NCI-H510A (cell line): ENCODE measurements around the gene DCC.

Experiments used
- DNase-seq: peaks from one replicate; lab custom pipeline; 2025; lab: John Stamatoyannopoulos, UW

DCC gene

DNA sequence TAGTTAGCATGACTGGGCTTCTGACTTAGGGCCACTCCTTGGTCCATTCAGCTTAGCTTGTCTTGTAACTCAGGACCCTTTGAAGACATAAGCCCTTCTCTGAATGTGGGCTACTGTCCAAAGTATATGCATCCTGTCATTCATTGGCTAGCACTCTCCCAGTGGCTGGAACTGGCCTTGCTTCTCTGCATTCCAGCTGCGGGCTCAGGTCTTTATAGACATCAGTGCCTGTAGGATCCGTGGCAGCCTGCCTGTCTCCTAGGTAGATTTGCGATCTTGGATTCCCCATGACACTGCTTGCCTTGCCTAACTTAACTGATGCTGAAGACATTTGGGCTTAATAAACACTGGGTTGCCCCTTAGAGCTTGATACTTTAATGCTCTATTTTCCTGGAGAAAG, 170.1 kb downstream of the DCC start:
- DNase-seq: no peak

DNA sequence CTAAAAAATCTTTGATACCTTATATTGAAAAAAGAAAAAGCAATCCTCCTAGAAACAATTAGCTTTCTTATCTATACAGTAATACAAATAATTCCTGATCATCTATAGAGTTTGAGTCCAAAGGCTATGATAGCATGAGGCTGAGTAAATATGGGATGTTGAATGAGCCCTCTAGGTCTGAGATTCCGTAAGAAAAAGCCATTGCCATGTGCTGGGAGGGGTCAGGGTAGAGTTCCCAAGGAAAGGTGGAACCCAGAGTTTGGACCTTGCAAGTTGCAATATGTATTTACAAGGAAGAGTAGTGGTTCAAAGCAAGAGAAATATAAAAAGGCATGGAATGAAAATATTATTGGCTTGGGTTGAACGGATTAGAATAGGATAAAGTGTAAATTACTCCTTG, 178.1 kb downstream of the DCC start:
- DNase-seq: no peak

DNA sequence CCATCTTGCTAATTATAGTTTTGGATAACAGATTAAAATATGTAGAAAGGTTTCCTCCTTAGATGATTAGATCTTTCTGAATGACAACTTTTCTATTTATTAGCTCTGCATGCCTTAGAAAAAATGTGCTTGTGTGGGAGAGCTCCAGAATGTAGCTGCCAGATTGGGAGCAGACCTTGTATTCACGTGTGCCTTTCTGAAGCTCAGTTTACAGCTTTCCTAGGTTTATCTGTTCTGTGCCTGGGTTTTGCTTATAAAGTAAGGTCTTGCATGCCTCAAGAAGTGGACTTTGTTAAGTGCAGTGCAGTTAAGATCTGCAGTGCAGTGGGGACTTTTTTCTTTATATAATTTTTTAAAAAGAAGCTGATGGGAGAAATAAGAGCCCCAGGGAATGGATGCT, 179.0 kb downstream of the DCC start:
- no peak for DNase-seq

DNA sequence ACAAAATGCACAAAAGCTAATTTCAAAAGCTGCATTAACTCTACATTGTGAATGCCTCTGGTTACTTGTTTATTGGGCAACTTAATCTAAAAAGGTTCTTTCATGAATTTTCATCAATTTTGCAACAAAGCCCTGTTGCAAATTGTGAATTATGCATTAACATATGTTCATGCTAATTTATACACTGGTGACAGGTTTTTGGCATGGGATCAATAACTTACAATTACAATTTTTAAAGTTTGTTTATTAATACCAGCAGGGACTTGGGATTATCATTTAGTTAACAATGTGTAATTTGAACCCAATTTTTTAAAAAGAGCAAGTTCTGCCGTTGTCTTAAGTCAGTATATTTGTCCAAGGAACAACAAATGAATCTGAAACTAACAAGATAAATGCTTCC, 183.6 kb downstream of the DCC start:
- DNase-seq: no peak

DNA sequence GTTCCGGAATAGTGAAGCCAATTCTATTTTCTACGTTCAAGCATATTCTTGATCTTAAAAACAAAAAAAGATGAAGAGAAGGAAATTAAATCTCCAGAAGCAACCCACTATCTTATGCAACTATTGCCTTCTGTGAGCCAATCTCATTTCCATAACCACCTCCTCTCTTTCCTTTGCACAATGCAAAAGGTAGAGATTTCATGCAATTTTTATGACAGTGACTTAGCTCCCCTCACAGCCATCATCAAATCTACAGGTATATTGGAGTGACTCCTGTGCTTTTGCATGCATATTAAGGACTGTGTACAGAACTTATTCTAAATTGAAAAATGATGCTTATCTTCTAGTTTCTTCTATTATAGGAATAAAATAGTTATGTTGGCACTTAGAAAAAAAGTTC, 191.8 kb downstream of the DCC start:
- DNase-seq: no peak

DNA sequence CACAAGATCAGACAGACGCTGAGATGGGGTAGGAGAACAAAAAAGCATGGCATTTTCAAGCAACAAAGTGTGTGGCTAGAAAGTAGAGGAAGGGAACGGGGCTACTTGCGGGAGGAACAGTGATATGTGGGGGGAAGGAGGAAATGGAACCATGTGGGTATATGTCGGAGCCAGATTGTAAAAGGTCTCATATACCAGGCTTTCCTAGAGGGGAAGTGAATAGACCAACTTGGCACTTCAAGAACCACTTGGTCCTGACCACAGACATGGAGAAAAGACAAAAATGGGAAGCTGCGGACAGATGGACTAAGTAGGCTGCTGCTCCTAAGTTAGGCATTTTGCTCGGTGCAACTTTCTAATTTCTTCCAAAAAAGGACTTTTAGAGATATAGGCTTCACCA, 196.0 kb downstream of the DCC start:
- DNase-seq: no peak

DNA sequence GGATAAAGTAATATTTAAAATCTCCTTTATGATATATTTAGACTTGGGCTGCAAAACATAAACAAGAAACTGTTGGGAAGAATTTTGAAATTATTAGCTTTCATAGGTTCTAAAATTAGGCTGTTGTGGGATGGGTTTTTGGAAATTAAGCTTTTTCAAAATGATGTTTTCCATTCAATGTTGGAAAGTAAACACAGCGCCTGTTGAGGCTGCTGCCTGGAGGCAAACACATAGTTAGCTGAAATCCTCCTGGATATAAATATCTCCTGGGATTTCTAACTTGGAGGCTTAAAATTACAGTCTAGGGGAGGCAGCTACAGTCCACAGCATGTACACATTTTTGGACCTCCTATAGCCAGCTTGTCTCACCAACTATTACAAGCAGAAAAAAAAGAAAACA, 197.3 kb downstream of the DCC start:
- DNase-seq: no peak

DNA sequence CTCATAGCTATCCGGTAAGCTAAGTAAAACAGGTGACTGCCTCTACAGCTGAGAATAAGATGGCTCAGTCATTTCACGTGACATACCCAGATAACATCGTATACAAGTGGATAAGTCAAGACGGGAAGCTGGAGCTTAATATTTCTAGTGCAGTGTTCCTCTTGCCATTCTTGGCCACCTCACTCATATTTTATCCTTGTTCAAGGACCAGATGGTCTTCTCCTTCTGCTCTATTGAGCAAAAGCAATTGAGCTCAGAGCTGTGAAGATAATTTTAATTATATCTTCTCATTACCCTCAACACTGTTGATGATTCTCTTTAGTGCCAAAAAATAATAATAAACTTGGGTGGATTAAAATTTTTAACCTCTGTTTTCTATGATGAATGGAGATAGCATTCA, 201.1 kb downstream of the DCC start:
- no peak for DNase-seq

DNA sequence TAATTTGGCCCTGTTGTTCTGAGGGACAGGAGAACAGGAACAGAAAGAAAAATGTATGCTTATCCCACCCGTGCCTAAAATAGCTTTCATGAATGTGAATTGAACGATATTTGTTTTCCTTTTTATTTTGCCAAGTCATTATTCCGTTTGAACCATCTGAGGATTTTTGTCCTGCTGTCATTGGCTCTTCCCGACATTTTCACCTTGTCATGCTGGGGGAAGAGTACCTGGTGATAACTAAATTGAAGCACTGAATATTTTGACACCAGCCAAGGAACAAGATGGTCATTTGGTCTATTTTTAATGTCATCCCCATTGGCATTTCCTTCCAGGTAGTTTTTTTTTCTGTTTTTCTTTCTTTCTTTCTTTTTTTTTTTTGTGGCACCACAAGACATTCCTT, 204.1 kb downstream of the DCC start:
- no peak for DNase-seq

DNA sequence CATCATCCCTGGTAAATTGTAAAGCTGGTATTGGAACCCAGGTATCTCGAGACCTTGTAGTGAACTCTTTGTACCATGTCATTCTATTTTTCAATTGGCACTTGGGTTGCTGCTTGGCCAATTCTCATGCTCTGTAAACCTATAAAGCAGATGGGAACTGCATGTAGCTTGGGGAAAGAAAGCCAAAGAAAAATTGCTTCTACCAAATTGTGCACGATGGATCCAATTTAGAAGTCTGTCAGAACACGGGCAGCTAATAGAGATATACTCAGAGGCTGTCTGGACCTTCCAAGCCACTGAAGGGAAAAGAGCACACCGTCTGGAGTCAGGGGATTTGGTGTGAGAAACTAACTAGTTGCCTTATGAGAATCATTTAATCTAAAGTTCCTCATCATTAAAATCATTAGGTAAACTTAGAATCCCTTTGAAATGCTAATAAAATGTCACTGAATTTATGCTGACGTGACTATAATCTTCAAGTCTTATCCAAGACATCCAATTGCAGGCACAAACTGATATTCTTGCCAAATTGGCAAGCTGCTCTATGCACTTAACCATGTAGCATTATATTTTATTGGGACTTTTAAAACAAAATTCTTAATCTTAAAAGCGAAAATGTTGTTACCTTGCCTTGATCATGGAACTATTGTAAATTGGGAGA, 206.8 kb downstream of the DCC start:
- no peak for DNase-seq

DNA sequence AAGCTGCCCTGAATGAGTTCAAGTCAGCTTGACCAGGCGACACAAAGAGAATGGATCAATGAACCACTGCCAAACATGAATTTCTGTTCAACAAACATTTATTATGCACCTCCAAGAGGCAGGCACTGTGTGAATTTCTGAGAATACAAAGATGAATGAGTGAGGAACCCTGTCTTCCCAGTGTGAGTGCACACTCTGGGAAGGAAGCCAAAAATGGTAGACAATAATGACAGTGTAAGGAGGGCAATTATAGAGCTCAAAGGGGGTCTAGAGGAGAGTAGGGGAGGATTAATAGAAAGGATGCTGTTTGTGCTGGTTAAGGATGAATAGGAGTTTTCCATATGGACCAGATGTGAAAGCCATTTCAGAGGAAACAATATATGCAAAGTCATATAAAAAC, 213.4 kb downstream of the DCC start:
- no peak for DNase-seq

DNA sequence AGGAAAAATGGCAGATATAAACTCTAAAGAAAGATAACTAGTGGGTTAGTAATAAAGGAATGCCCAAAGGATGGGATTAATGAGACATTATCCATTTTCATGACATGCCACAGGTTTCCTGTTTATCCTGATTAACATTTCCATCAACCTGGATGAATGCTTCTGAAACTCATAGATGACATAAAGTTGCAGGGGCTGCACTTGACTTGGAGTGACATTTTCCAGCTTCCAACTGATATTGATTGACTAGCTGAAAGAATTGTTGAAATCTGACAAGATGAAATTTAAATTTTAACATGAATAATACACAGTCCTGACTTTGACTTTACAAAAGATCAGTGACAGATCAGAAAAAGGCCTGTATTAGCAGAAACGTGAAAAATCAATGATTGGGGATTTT, 214.2 kb downstream of the DCC start:
- no peak for DNase-seq

DNA sequence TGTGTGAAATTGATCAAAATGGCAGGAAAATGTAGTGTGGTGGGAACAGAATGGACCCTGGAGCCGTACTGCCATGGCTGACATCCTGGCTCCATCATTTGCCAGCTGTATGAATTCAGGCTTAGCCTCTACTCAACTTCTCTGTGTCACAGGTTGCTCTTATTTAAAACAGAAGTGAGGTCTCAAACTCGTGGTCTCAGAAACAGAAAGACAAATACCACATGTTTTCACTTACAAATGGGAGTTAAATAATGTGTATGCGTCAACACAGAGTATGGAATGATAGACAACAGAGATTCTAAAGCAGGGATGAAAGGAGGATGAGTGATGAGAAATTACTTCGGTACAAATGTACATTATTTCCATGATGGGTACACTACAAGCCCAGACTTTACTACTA, 227.4 kb downstream of the DCC start:
- DNase-seq: no peak

DNA sequence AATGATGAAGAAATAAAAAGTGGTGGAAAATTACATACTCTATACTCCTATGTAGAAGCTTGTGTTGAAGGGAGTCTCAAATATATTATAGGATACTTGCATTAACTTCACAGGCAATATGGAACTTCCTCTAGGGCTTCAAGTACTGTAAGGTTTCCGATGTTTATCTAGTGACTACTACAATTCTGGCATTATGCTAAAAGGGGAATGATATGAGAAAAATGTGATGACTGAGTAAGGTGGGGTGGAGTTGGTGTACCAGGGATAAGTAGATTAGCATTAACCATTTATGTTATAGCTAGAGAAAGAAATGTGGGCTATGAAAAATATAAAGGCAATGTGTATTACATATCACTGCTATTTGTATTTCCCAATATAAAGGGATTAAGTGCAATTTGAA, 229.5 kb downstream of the DCC start:
- DNase-seq: no peak

DNA sequence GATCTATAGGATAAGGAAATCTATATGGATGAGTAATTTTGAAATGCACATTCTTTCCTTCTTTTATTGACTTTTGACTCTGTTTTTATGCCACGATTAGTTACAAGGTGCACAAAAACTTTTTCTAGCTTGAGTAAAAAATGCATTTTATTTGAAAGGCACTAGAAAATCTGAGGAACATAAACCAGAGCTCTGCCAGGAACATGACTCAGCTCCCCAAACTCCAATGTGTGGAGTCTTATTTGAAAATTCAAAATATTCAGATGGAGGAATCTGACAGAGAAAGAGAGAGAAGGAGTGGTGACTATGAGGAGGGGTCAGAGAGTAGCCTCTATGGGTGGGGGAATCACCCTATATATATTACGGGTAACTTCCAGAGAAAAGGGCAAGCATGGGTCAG, 231.0 kb downstream of the DCC start:
- no peak for DNase-seq

DNA sequence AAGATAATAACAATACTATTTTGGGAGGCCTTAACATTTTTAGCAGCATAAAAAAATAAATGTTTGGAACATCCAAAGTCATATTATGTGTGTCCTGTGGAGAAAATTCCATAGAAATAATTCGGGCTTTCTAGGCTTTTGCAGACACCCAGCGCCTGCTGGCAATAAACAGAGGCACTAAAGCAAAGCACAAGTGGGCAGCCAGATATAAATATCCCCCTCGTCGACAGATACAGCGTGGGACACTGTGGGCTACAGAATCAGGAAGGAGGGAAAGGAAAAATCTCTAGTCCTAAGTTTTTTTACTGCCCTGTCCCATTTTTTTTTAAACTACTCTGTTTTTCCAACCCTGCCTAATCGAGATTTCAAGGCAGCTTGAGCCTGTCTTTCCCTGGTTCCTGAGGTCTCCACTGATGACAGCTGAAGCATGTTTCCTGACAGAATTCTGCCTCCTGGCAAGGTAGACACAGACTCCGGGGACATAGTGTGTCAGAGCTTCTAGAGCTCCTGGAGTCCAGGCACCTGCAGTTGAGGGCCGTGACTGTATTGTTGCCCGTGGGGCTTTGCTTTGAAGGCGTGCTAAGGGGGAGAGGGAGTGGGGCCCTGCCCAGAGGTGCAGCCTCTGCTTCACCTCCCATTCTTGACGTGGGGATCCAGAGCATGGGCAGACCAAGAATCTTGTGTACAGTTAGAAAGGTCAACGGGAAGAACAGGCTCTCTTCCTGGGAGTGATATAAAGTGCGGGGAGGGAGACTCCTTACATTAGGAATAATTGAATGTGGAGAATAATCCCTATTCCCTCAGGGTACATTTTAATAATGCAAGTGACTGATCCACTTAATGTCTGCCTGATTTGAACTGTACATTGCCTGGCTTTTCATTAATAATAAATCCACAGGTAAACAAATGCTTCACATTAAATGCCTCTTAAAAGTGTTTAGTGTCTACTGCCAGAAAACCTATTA, 232.3 kb downstream of the DCC start:
- no peak for DNase-seq

DNA sequence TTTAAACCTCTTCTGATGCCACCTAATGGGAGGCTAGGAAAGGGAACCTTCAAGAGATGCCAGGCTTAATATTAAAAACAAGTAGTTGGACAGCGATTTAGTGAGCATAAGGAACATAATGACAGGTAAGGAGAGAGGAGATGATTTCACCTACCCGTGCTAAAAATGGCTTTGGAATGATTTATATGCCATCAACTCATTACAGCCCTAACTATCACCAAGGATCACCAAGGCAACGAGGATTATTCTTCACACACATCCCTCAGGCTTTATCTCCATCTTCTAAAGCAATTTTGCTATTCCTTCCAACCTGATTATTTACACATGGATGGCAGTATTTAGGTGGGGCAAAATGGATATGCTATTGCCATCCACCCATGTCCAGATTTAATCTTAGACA, 237.8 kb downstream of the DCC start:
- no peak for DNase-seq

DNA sequence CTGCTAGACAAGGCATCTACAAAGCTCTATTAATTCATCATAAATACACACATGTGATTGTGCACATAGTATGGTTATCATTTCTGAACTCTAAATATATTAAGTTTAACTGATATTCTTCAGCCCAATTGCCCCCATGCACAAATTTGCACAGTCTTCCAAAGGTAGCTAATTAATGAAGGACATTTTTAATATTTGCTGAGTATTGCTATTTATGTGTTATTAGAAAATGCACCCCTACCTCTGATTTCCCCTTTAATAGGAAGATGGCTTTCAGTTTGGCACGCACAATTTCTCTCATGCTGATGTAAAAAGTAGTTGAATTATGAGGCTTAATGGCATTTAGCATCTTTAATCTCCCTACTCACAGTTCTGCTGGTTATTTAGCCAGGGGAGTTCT, 242.1 kb downstream of the DCC start:
- DNase-seq: no peak

DNA sequence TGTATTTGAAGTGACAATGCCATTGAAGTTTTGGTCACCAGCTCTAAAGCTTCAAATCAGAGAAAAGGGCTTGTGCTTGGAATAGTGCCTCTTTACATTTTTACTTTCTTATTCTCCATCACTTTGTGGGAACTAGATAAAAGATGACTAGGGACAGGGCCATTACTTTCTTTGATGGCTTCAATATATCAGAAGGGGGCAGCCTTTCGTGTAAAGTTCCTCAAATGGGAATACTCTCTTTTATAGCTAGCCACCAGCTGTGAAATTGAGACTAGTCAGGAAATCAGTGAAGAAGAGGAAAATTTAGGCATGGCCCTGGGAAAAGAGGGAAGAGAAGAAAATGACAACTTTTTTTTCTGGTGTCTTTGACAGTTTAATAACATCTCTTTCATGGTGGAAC, 242.5 kb downstream of the DCC start:
- no peak for DNase-seq

DNA sequence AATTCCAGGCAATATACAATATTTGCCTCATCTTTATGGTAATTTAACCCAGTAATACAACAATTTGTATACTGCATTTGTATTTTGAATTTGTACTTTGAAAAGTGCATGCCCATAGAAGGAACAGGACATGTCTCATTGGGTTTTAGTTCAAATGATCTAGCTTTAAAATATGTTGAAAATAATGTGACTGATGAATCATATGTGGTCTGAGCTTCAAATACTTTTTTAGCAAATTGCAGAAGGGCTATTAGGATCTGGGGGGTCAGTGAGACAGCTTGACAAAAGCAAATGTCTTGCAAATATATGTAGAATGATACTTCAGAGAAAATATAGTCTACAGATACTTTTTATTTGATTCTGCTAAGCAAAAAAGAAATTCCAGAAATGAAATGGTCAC, 248.9 kb downstream of the DCC start:
- no peak for DNase-seq

DNA sequence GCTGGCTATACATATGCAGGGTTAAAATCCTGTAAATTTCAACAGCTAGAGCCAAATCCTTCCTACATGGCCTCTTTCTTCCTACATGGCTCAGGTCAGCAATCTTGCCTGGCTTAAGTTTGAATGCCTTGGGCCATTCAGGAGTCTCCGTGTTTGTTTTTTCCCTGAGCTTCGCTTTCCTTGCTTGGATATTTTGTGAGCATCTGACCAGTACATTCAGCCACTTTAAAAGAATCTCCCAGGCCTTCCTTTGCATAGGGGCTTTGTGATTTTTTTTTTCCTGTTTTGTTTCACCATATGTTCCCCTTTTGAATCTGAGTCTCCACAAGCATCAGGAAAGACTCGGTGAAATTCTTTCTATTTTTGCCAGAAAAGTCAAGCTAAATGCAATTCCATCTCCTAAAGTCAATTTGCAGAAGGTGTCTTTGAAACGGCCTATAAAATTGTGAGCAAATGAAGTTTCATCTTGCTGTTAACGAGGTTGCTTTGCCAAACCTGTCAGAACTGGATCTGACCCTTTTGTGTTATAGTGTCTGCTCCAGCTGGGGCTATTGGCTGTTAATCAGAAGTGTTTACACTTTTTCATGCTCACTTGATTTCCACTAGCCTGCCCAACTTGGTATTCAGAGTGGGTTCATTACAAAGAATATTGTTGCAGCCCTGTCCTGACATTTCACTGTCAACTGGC, 256.9 kb downstream of the DCC start:
- DNase-seq: peak; percentile 75

DNA sequence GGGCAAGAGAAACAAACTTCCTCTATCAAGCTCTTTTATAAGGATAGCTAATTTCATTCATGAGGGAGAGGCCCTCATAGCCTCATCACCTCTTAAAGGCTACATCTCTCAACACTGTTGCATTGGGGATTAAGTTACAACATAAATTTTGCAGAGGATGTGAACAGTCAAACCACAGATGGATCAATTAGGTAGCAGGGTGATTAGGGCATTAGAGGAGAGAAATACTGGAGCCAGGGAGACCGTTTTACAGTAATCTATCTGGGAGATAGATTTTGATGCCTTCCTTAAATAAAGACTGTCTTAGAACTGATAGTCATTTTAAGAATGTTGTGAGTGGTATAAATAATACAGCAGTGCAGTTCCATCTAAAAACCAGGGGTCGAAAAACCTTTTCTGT, 258.9 kb downstream of the DCC start:
- DNase-seq: peak; percentile 15

DNA sequence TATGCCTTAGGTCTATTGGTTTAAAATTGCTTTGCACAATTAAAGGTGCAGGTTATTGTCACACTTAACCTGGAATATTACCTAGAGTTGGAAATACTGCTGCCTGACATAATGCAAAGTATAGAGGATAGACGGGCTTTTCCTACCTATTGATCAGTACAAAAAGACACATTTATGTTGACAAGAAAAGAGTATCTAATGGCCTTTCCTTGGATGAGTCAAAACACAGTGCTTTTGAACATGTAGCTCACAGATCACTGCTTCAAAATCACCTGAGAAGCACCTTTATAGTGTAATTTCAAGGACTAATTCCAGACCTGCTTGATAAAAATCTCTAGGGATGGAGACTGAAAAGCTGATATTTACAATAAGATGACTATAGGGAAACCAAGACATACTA, 262.8 kb downstream of the DCC start:
- DNase-seq: no peak
